ENCODE data around the gene LRRC59.

- TF ChIP-seq CTCF (IDR thresholded peaks at IDR 0.05), result no peak
- no peak for TF ChIP-seq POLR2A (IDR thresholded peaks at IDR 0.05)
Measured at GRCh38 chr17:50355336-50355700, 42.0 kb downstream of the LRRC59 start.
